Measurements from ENCODE around the gene VMAC.
A peak's percentile ranks its signal among the peaks of the same experiment; 100 is the strongest.

The VMAC gene

DNA sequence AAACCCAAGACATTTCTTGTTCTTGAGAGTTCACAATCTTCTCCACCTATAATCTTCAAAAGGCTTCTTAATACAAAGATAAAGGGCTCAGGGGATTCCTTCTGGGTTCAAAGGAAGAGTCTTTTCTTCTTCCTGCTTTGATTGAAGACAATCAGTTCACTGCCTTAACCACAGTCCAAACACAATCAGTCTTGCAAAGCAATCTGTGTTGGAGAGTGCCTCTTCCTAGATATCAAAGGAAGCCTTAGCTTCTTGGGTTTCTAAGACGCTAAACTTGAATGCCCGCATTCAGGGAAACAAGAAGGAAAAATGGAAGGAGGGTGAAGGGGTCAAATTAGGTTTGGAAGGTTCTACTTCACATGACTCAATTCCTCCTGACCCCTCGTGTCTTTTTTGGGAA is 46.1 kb downstream of the VMAC start:
- peak overlapping the region; percentile 99 for H3K27ac Mint-ChIP-seq
- no peaks in the 10 kb centered on the region for H3K9me3 Mint-ChIP-seq
- peaks cover 11% of the 10 kb centered on the region for H3K36me3 Mint-ChIP-seq (ENCODE audit: low read depth)
- H3K4me3 Mint-ChIP-seq: peak overlapping the region; percentile 70
- H3K4me1 Mint-ChIP-seq: peaks cover 96% of the 10 kb centered on the region
- no peaks in the 10 kb centered on the region for H3K27me3 Mint-ChIP-seq (ENCODE audit: low read depth, poor library complexity)
- TF ChIP-seq CTCF (IDR thresholded peaks at IDR 0.05): no peak
- DNase-seq: no peak

DNA sequence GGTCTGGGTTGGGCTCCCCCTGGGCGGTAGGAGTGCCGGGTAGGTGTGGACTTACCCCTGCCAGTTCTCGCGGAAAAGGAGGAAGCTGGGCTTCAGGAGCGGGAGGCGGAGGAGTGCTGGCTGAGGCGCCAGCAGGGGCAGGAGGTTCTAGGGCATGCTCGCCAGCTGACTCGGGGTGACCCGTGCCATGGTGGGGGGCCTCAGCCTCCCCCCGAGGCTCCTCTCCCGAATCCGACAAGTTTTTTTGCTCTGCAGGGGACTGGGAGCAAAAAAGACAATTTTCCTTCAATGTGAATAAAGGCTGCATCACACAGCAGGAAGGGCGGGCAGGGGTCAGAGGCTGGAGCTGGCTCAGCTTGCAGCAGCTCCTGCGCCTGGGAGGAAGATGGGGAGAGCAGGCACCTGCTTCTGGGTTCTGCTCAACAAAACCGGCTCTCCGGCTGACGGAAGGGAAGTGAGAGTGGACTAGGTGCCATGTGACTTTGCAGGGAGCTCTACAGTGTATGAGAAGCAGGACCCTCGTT is 46.7 kb downstream of the VMAC start:
- H3K36me3 Mint-ChIP-seq (ENCODE audit: low read depth): peaks cover 7% of the 10 kb centered on the region
- H3K27ac Mint-ChIP-seq: peak overlapping the region; percentile 99
- H3K9me3 Mint-ChIP-seq: no peaks in the 10 kb centered on the region
- peaks cover 96% of the 10 kb centered on the region for H3K4me1 Mint-ChIP-seq
- no peaks in the 10 kb centered on the region for H3K27me3 Mint-ChIP-seq (ENCODE audit: low read depth, poor library complexity)
- TF ChIP-seq CTCF (IDR thresholded peaks at IDR 0.05): no peak
- H3K4me3 Mint-ChIP-seq: peak overlapping the region; percentile 70
- no peak for DNase-seq

- peaks cover 100% of the 10 kb centered on the region for H3K4me1 Mint-ChIP-seq
- H3K4me3 Mint-ChIP-seq: peak overlapping the region; percentile 24
- DNase-seq: no peak
- peaks cover 5% of the 10 kb centered on the region for H3K36me3 Mint-ChIP-seq (ENCODE audit: low read depth)
- H3K9me3 Mint-ChIP-seq: no peaks in the 10 kb centered on the region
- no peaks in the 10 kb centered on the region for H3K27me3 Mint-ChIP-seq (ENCODE audit: low read depth, poor library complexity)
- TF ChIP-seq CTCF (IDR thresholded peaks at IDR 0.05): no peak
- H3K27ac Mint-ChIP-seq: peak overlapping the region; percentile 93
Observed at GRCh38 chr19:5952193-5953029, 47.7 kb downstream of the VMAC start.

DNA sequence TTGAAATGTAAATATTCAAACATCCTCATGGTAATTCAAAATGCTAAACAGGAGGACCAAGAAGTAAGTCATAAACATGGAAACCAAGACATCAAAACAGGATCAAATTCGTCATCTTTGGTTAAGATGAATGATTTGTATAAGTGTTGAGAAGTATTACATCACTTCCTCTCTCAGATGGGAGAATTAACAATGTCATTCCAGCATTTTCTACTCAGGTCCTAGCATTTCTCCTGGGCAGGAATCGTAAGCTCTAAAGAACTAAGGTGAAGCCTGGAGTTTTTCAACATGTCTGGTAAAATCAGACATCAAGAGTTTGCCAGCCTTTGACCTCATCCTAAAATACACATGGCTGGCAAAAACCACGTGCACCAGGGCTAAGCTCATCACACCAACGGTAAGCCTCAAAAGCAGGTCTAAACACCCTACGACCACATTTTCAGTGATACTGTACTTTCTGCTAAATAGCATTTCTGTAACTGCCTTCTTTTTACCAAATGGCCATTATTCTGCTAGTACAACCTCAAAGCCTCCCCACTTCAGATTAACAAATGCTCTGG is 48.4 kb downstream of the VMAC start:
- Mint-ChIP-seq H3K4me1 (peaks cover 100% of the 10 kb centered on the region), H3K36me3 (ENCODE audit: low read depth) (no peaks in the 10 kb centered on the region), H3K27me3 (ENCODE audit: low read depth, poor library complexity) (no peaks in the 10 kb centered on the region), H3K27ac (peak overlapping the region; percentile 98), H3K4me3 (peak overlapping the region; percentile 24), H3K9me3 (no peaks in the 10 kb centered on the region)
- no peak for DNase-seq
- no peak for TF ChIP-seq CTCF (IDR thresholded peaks at IDR 0.05)

DNA sequence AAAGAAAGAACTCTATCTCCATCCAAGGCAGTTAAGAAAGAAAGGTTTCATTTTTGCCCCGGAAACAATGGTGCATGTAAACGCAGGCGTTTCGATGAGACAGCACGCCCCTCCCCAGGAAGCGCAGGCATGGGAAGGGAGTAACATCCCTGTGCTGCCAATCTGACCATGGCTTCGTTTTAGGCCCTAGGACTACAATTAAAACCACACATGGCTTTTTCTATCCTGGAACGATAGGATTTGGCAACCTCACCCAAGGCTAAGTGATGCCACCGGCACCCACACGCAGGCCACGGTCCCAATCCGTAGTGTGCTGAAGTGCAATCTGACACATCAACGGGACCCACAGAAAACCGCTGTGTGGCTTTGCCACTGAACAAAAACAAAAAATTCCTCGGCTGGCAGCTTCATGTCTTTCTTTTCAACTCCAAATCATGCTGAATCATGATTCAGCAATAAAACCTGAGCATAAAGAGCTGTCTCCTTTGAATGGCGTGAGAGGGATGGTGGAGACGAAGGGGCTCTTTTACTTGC is 49.1 kb downstream of the VMAC start:
- Mint-ChIP-seq H3K9me3 (no peaks in the 10 kb centered on the region), H3K4me3 (peak overlapping the region; percentile 59), H3K4me1 (peaks cover 99% of the 10 kb centered on the region), H3K36me3 (ENCODE audit: low read depth) (no peaks in the 10 kb centered on the region), H3K27ac (peak overlapping the region; percentile 98), H3K27me3 (ENCODE audit: low read depth, poor library complexity) (no peaks in the 10 kb centered on the region)
- no peak for DNase-seq
- TF ChIP-seq CTCF (IDR thresholded peaks at IDR 0.05): no peak
